ENCODE data around the gene CAMSAP1. TPM values are rescaled to one million over a fixed set of nuclear protein-coding genes. Genes with fewer than 3 reads are reported as not detected.

The CAMSAP1 gene
- polyA plus RNA-seq, 3 donors: 0.71 to 9.0 (median 0.75) TPM

GRCh38 chr9:135946392-135946994 lies 39.1 kb upstream of the CAMSAP1 start:
- DNase-seq: no peak
- peaks cover 82 to 100% of the 10 kb centered on the region in 2 donors for H3K36me3 ChIP-seq (replicated peaks in 1 of 2; ENCODE audit: control insufficient read depth in 1 of 2, insufficient read depth in 2 of 2, low read length in 2 of 2)
- intact Hi-C loops (cut with micrococcal nuclease): no loop called here
- Mint-ChIP-seq H3K9me3 (no peaks in the 10 kb centered on the region), H3K4me3 (no peak overlapping the region), H3K27me3 (ENCODE audit: low read depth in 3 of 3) (no peaks in the 10 kb centered on the region), H3K27ac (peak overlapping the region in 1 of 7 donors; percentile 27), H3K36me3 (peaks cover 85 to 87% of the 10 kb centered on the region in 2 donors), H3K4me1 (no peaks in the 10 kb centered on the region)
- TF ChIP-seq CTCF (IDR thresholded peaks at IDR 0.05): no peak
- H3K27ac ChIP-seq (ENCODE audit: low read depth in 1 of 2, low read length in 2 of 2): no peak overlapping the region
- H3K4me3 ChIP-seq (replicated peaks in 1 of 3; ENCODE audit: low read depth in 2 of 3, low read length in 3 of 3): no peak overlapping the region
- no peaks in the 10 kb centered on the region for H3K9me3 ChIP-seq (replicated peaks in 1 of 2; ENCODE audit: control insufficient read depth in 1 of 2, insufficient read depth in 1 of 2, low read length in 2 of 2)
- WGBS (ENCODE audit: insufficient coverage): 95% methylated on average over 14 of the region's 14 CpGs
- peaks cover 68% of the 10 kb centered on the region for H4K20me1 ChIP-seq (ENCODE audit: insufficient read depth, low read length)
- H3K4me1 ChIP-seq (ENCODE audit: control insufficient read depth in 1 of 2, insufficient read depth in 2 of 2, low read length in 2 of 2): no peaks in the 10 kb centered on the region
- no peak overlapping the region for H3K4me2 ChIP-seq (replicated peaks; ENCODE audit: extremely low read depth, low read length, poor library complexity, severe bottlenecking)
- H3K27me3 ChIP-seq (ENCODE audit: control insufficient read depth in 2 of 2, insufficient read depth in 2 of 2, low read length in 2 of 2): no peaks in the 10 kb centered on the region
- no peak overlapping the region for H3K9ac ChIP-seq (ENCODE audit: insufficient read depth, low read length, poor library complexity, severe bottlenecking)
- H2AFZ ChIP-seq (ENCODE audit: insufficient read depth, low read depth, low read length, poor library complexity, severe bottlenecking): no peak overlapping the region
- H3K79me2 ChIP-seq (ENCODE audit: insufficient read depth, low read length): no peaks in the 10 kb centered on the region

- Mint-ChIP-seq H3K27ac (peak overlapping the region in 1 of 7 donors; percentile 21), H3K9me3 (no peaks in the 10 kb centered on the region), H3K4me3 (no peak overlapping the region), H3K27me3 (ENCODE audit: low read depth in 3 of 3) (no peaks in the 10 kb centered on the region), H3K36me3 (peaks cover 87 to 92% of the 10 kb centered on the region in 2 donors), H3K4me1 (no peaks in the 10 kb centered on the region)
- no peak for DNase-seq
- Histone ChIP-seq H3K4me2 (replicated peaks; ENCODE audit: extremely low read depth, low read length, poor library complexity, severe bottlenecking) (no peak overlapping the region), H3K9me3 (replicated peaks in 1 of 2; ENCODE audit: control insufficient read depth in 1 of 2, insufficient read depth in 1 of 2, low read length in 2 of 2) (no peaks in the 10 kb centered on the region), H3K36me3 (replicated peaks in 1 of 2; ENCODE audit: control insufficient read depth in 1 of 2, insufficient read depth in 2 of 2, low read length in 2 of 2) (peaks cover 82 to 100% of the 10 kb centered on the region in 2 donors), H3K9ac (ENCODE audit: insufficient read depth, low read length, poor library complexity, severe bottlenecking) (no peak overlapping the region), H4K20me1 (ENCODE audit: insufficient read depth, low read length) (peaks cover 68% of the 10 kb centered on the region), H3K79me2 (ENCODE audit: insufficient read depth, low read length) (no peaks in the 10 kb centered on the region), H3K27me3 (ENCODE audit: control insufficient read depth in 2 of 2, insufficient read depth in 2 of 2, low read length in 2 of 2) (no peaks in the 10 kb centered on the region), H2AFZ (ENCODE audit: insufficient read depth, low read depth, low read length, poor library complexity, severe bottlenecking) (no peak overlapping the region), H3K27ac (ENCODE audit: low read depth in 1 of 2, low read length in 2 of 2) (no peak overlapping the region), H3K4me3 (replicated peaks in 1 of 3; ENCODE audit: low read depth in 2 of 3, low read length in 3 of 3) (no peak overlapping the region), H3K4me1 (ENCODE audit: control insufficient read depth in 1 of 2, insufficient read depth in 2 of 2, low read length in 2 of 2) (no peaks in the 10 kb centered on the region)
- intact Hi-C loops (cut with micrococcal nuclease): no loop called here
- TF ChIP-seq CTCF (IDR thresholded peaks at IDR 0.05): no peak
- 97% methylated on average over 15 of the region's 18 CpGs for WGBS (ENCODE audit: insufficient coverage)
Observed at GRCh38 chr9:135945969-135946368, 38.6 kb upstream of the CAMSAP1 start.

All from CD14-positive monocyte (primary cell).